ENCODE results near the gene LCK.

LCK gene

DNA sequence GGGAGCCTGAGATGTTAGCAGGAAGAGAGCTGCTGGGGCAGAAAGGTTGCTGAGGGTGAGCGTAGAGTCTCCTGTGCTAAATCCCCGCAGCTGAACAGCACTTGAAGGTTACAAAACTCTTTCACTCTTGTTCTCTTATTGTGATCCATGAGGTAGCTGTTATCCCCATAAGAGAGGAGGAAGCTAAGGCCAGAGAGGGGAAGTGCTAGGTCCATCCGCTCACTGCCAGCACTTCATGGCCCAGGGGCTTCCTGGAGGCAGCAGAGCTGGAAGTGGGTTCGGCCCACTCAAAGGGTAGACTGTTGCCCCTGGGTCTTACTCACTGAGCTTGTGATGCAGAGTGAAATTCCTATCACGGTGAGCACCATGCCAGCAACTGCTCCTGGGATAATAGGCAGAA lies 34.5 kb upstream of the LCK start:
- Histone ChIP-seq H3K4me1 (ENCODE audit: control insufficient read depth, insufficient read depth, low read length) (0 out of 2 replicates have a peak, but pooled peaks cover 2% of the 10 kb centered on the region), H3K36me3 (ENCODE audit: control insufficient read depth in 2 of 2, insufficient read depth in 1 of 2, low read length in 2 of 2) (peaks cover 0 to 75% of the 10 kb centered on the region in 2 experiments; a peak in 2 of 3 replicates), H3K27ac (ENCODE audit: extremely low read depth, low read depth, low read length) (no peak overlapping the region), H3K4me3 (ENCODE audit: low read depth, low read length) (no peak overlapping the region), H3K9me3 (ENCODE audit: control insufficient read depth, insufficient read depth, low read depth, low read length) (no peaks in the 10 kb centered on the region)
- ChIA-PET POLR2A (interaction anchor here (1.3 to 4.2 kb wide), 5 partner anchors 8 to 178 kb away, joined by 3 to 22 read pairs (median 5); partner anchors contain the start of genes BSDC1, IQCC and MARCKSL1), CTCF (interaction anchor here (0.6 to 3.7 kb wide), 18 partner anchors 9 to 197 kb away, joined by 3 to 27 read pairs (median 4); no protein-coding TSS in a partner anchor)
- TF ChIP-seq ZNF132 (tag by site-specific recombination; IDR thresholded peaks at IDR 0.05; ENCODE audit: borderline replicate concordance), result no peak
- no peak for TF ChIP-seq ZNF514 (tag by site-specific recombination; IDR thresholded peaks at IDR 0.05)
- no peak for TF ChIP-seq ZSCAN23 (tag by site-specific recombination; IDR thresholded peaks at IDR 0.05)
- no peak for TF ChIP-seq ZNF114 (tag by site-specific recombination; IDR thresholded peaks at IDR 0.05)
- TF ChIP-seq ZNF19 (tag by site-specific recombination; IDR thresholded peaks at IDR 0.05; ENCODE audit: low read depth), result no peak
- TF ChIP-seq ZFP69B (tag by site-specific recombination; IDR thresholded peaks at IDR 0.05), result no peak
- TF ChIP-seq, protein P1, sequence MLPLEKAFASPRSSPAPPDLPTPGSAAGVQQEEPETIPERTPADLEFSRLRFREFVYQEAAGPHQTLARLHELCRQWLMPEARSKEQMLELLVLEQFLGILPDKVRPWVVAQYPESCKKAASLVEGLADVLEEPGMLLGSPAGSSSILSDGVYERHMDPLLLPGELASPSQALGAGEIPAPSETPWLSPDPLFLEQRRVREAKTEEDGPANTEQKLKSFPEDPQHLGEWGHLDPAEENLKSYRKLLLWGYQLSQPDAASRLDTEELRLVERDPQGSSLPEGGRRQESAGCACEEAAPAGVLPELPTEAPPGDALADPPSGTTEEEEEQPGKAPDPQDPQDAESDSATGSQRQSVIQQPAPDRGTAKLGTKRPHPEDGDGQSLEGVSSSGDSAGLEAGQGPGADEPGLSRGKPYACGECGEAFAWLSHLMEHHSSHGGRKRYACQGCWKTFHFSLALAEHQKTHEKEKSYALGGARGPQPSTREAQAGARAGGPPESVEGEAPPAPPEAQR (tag by site-specific recombination; IDR thresholded peaks at IDR 0.05), result no peak
- TF ChIP-seq ZFHX2 (tag by site-specific recombination; conservative IDR thresholded peaks at IDR 0.05), result no peak
- no peak for TF ChIP-seq ZNF664 (tag by site-specific recombination; IDR thresholded peaks at IDR 0.05)
- TF ChIP-seq, protein P2, sequence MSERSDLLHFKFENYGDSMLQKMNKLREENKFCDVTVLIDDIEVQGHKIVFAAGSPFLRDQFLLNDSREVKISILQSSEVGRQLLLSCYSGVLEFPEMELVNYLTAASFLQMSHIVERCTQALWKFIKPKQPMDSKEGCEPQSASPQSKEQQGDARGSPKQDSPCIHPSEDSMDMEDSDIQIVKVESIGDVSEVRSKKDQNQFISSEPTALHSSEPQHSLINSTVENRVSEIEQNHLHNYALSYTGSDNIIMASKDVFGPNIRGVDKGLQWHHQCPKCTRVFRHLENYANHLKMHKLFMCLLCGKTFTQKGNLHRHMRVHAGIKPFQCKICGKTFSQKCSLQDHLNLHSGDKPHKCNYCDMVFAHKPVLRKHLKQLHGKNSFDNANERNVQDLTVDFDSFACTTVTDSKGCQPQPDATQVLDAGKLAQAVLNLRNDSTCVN (tag by site-specific recombination; optimal IDR thresholded peaks at IDR 0.05), result no peak
- TF ChIP-seq SCRT2 (tag by site-specific recombination; IDR thresholded peaks at IDR 0.05), result no peak
- no peak for TF ChIP-seq ZNF792 (tag by site-specific recombination; IDR thresholded peaks at IDR 0.05)
- no peak for TF ChIP-seq WT1 (tag by site-specific recombination; IDR thresholded peaks at IDR 0.05)
- TF ChIP-seq MYNN (tag by site-specific recombination; IDR thresholded peaks at IDR 0.05; ENCODE audit: borderline replicate concordance), result no peak
- TF ChIP-seq, protein P3, sequence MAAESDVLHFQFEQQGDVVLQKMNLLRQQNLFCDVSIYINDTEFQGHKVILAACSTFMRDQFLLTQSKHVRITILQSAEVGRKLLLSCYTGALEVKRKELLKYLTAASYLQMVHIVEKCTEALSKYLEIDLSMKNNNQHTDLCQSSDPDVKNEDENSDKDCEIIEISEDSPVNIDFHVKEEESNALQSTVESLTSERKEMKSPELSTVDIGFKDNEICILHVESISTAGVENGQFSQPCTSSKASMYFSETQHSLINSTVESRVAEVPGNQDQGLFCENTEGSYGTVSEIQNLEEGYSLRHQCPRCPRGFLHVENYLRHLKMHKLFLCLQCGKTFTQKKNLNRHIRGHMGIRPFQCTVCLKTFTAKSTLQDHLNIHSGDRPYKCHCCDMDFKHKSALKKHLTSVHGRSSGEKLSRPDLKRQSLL (tag by site-specific recombination; IDR thresholded peaks at IDR 0.05), result no peak
- TF ChIP-seq, protein P4, sequence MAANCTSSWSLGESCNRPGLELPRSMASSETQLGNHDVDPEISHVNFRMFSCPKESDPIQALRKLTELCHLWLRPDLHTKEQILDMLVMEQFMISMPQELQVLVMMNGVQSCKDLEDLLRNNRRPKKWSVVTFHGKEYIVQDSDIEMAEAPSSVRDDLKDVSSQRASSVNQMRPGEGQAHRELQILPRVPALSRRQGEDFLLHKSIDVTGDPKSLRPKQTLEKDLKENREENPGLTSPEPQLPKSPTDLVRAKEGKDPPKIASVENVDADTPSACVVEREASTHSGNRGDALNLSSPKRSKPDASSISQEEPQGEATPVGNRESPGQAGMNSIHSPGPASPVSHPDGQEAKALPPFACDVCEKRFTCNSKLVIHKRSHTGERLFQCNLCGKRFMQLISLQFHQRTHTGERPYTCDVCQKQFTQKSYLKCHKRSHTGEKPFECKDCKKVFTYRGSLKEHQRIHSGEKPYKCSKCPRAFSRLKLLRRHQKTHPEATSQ (tag by site-specific recombination; IDR thresholded peaks at IDR 0.05), result no peak
- TF ChIP-seq, protein P5, sequence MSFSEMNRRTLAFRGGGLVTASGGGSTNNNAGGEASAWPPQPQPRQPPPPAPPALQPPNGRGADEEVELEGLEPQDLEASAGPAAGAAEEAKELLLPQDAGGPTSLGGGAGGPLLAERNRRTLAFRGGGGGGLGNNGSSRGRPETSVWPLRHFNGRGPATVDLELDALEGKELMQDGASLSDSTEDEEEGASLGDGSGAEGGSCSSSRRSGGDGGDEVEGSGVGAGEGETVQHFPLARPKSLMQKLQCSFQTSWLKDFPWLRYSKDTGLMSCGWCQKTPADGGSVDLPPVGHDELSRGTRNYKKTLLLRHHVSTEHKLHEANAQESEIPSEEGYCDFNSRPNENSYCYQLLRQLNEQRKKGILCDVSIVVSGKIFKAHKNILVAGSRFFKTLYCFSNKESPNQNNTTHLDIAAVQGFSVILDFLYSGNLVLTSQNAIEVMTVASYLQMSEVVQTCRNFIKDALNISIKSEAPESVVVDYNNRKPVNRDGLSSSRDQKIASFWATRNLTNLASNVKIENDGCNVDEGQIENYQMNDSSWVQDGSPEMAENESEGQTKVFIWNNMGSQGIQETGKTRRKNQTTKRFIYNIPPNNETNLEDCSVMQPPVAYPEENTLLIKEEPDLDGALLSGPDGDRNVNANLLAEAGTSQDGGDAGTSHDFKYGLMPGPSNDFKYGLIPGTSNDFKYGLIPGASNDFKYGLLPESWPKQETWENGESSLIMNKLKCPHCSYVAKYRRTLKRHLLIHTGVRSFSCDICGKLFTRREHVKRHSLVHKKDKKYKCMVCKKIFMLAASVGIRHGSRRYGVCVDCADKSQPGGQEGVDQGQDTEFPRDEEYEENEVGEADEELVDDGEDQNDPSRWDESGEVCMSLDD (tag by site-specific recombination; IDR thresholded peaks at IDR 0.05), result no peak
- TF ChIP-seq, protein P6, sequence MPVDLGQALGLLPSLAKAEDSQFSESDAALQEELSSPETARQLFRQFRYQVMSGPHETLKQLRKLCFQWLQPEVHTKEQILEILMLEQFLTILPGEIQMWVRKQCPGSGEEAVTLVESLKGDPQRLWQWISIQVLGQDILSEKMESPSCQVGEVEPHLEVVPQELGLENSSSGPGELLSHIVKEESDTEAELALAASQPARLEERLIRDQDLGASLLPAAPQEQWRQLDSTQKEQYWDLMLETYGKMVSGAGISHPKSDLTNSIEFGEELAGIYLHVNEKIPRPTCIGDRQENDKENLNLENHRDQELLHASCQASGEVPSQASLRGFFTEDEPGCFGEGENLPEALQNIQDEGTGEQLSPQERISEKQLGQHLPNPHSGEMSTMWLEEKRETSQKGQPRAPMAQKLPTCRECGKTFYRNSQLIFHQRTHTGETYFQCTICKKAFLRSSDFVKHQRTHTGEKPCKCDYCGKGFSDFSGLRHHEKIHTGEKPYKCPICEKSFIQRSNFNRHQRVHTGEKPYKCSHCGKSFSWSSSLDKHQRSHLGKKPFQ (tag by site-specific recombination; IDR thresholded peaks at IDR 0.05), result no peak
